Bone marrow (tissue), 2 donors: ENCODE data around the gene TET2.

ENCODE experiments used
- DNase-seq, 2 donors: peaks; one replicate each; lab custom pipeline; 2025; lab: John Stamatoyannopoulos, UW

TET2 gene

GRCh38 chr4:105182211-105182610 lies 35.5 kb downstream of the TET2 start:
- no peak for DNase-seq

GRCh38 chr4:105184316-105184980 lies 37.8 kb downstream of the TET2 start:
- DNase-seq: no peak

DNA sequence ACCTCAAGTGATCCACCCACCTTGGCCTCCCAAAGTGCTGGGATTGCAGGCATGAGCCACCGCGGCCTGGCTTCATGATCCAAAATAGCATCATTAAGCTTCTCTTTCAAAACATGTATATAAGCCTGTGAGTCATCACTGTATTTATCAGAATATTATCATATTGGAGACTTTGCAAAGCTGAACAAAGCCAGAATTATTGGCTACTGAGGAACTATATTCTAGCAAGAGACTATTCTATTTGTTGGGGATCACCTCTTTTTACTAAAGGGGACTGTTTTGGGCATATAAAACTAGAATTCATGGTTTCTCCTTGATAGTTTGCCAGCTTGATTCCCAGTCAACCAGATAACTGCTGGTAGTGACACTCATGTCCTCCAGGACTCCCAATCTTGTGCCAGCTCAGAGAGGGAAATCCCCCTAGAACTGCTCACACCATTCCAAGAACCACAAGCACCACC lies 40.1 kb downstream of the TET2 start:
- DNase-seq: no peak

- DNase-seq: no peak
Measured at GRCh38 chr4:105189855-105190650, 43.4 kb downstream of the TET2 start.

- DNase-seq: peak in 1 of 2 donors; percentile 69
Measured at GRCh38 chr4:105191621-105192210, 45.0 kb downstream of the TET2 start.

- no peak for DNase-seq
Measured at GRCh38 chr4:105192474-105192873, 45.8 kb downstream of the TET2 start.

- DNase-seq: no peak
Measured at GRCh38 chr4:105192910-105193309, 46.2 kb downstream of the TET2 start.

DNA sequence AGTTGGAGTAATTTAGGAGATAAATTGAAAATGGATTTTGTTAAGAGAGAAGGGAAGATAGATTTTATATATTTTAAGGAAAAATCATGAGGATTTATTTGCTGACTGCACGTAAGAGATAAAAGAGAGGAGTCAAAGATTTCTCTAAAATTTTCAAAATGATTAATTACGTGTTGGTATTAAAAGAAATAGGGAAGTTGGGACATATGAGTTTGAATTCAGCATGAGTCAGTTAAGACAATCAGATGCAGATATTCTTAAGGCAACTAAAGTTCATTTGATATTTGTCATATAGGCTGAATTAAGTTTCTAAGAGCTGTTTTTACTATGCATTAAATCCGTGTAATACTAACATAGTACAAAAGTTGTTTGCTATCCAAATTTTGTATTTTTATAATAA lies 46.9 kb downstream of the TET2 start:
- no peak for DNase-seq

- no peak for DNase-seq
Measured at GRCh38 chr4:105194328-105195231, 47.9 kb downstream of the TET2 start.

DNA sequence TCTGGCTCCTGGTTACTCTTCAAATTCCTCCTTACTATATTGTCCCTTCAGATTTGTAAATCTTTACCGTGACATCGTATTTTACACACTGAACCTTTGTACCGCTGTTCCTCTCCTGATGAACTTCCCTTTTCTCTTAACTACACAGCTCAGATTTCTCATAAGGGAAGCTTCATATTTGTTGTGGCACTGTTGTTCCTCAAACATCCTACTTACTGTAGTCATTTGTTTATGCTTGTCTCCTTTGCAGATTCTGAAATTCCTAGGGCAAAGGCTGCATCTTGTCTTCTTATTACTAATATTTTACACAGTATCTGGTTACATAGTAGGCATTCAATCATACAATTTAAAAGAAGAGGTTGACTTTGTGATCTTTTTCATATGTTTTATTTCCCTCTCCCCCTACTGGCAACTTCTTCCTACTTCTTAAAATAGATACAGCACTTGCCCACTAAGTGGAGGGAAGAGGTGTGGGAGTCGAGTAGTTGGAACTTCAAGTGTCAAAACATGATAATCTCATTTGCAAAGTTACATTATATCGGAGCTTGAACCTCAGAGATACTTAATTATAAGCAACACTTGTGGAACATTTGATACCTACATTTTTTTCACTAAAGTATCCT lies 50.0 kb downstream of the TET2 start:
- DNase-seq: peak in 1 of 2 donors; percentile 75

DNA sequence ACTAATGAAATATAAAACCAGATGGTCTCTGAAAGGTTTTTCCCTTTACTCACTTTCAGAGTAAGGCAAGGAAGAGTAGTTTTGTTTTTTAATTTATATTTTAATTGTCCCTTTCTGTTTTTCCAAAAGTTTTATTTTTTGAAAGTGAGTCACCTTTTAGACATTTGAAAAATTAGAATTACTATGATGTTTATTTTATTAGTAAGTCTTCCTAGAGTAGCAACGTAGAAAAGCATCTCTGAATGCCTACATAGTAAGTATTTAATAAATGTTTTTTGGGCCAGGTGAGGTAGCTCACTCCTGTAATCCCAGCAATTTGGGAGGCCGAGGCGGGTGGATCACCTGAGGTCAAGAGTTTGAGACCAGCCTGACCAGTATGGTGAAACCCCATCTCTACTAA lies 51.1 kb downstream of the TET2 start:
- no peak for DNase-seq

DNA sequence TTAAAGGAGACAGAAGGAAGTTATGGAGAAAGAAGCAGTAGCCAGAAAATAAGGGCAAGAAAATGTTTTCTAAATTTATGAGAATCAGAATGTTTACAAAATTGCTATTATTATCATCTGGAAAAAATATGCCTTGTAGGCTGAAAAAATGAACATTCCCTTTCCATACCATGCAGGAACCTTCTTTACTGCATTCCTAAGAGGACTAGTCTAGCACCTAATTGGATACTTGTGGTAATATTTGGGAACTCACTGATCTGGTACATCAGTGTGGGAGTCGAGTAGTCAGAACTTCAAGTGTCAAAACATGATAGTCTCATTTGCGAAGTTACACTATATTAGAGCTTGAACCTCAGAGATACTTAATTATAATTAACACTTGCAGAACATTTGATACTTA lies 51.9 kb downstream of the TET2 start:
- DNase-seq: no peak

GRCh38 chr4:105206214-105206613 lies 59.5 kb downstream of the TET2 start:
- no peak for DNase-seq

DNA sequence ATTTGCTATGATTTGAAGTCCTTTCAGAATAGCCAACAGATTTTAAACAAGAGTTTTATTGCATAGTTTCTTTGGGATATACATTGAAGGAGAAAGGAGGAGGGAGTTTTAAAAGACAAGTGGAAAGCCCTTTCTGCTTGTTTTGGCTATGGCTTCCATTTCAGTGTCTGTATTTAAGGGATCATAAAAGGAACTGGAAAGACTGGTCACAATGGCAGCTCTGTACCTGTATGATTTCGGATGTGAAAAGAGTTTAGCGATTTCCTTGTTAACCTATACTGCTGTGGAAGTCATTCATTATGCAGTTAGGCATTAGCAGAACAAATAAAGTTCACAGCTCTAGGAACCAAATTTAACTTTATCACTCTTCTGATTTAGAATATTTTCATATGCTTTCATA lies 60.7 kb downstream of the TET2 start:
- DNase-seq: no peak

GRCh38 chr4:105208561-105208960 lies 61.9 kb downstream of the TET2 start:
- no peak for DNase-seq

DNA sequence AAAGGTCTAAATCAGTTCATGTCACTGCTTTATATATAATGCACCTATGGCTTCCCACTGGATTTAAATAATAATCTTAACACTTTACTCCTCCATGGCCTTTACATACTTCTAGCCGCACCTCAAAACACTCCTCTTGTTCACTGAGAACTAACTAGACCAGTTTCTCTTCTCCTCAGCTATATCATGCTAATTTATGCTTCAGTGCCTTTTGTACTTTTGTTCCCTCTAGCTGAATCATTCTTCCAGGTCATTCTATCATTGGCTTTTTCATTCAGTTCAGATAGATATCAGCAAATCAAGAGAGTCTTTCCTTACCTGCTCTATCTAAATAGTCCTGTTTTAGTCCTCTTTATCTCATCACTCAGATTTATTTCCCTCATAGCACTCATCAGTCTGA lies 64.2 kb downstream of the TET2 start:
- no peak for DNase-seq

DNA sequence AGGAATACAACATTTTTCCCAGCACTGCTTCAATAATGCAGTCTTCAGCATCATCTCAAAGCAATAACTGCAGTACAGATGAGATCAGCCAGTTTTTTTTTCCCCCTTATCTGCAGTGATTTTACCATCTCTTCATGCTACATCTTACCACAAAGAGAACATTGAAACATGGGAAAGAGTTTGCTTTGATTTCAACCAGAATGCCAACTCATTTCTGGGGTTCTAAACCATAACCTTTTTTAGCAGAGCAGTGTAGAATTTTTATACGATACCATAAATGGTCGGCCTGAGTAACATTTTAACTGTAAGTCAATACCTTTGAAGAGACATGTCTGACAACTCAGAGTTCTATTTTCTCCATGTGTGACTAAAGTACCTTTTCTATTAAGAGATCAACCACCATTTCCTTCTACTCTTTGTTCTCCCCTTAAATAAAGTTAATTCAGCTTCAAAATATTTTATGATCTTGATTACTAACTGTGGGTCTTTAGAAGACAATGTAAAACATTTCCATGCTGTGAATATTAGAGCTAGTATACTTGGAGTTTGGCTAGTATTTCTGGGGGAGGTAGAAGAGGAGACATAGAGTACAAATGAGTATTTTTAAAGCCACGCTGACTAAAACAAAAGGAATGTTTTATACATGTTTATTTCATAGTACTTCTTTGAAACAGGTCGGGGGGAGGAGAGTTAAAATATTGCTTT lies 69.1 kb downstream of the TET2 start:
- no peak for DNase-seq

- no peak for DNase-seq
Measured at GRCh38 chr4:105225500-105225899, 78.8 kb downstream of the TET2 start.

- DNase-seq: no peak
Measured at GRCh38 chr4:105227054-105227453, 80.4 kb downstream of the TET2 start.

DNA sequence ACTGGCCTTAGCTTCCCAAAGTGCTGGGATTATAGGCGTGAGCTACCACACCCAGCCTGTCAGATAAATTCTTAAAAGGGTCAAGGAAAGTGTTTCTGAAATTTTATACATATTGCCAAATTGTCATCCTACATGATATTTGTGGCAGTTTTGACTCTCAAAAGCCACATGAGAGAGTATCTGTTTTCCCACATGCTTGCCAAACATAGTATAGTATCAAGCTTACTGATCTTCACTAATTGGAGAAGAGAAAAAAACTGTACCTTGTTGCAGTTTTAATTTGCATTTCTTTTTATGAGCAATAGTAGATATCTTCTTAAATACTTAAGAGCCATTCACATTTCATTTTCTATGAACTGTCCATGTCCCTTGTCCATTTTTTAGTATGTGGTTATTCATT lies 83.6 kb downstream of the TET2 start:
- DNase-seq: no peak

DNA sequence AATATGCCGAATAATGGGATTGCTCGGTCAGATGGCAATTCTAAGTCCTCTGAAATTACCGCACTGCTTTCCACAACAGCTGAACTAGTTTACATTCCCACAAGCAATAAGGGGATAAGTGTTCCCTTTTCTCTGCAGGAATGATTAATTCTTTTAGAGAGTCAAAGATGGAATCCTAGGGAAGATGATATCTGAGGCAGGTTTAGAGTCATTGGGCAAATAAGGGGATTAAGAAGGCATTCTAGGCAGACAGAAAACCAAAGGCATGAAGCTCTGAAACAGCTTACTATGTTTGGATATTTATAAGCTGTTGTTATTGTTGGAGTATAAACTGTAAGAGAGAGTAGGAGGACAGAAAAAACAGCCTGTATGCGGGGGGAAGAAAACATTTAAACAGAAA lies 85.7 kb downstream of the TET2 start:
- no peak for DNase-seq
